NCI-H2107 (cell line): Measurements from ENCODE around the gene SPIRE2.
"Not testable (repeated sequence)": the region's sequence is repeated elsewhere in the genome, so short reads cannot be mapped to it uniquely, and the experiment has no call there.

ENCODE experiments used
- DNase-seq: peaks from one replicate; lab custom pipeline; 2025; lab: John Stamatoyannopoulos, UW

The SPIRE2 gene

DNA sequence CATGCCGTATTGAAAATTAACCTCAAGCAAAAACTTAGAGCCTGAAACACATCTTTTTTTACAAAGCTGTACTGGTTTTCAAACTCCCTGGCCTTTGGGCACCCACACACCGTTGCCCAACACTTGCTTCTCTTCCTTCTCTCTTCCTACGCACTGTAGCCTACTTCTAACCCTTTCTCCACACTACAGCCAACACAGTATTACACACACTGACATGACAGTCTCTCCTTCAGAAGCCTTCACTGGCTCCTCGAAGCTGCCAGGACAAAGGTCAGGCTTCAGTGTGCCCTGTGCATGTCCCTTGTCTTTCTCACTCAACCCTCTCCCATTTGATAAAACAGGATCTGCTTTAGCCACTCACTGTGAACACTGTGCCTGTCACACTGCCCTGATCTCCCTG, 19.8 kb upstream of the SPIRE2 start:
- no peak for DNase-seq

GRCh38 chr16:89811321-89811720, 17.0 kb upstream of the SPIRE2 start:
- DNase-seq, result peak; percentile 20

GRCh38 chr16:89815639-89816348, 12.5 kb upstream of the SPIRE2 start:
- DNase-seq, result no peak

DNA sequence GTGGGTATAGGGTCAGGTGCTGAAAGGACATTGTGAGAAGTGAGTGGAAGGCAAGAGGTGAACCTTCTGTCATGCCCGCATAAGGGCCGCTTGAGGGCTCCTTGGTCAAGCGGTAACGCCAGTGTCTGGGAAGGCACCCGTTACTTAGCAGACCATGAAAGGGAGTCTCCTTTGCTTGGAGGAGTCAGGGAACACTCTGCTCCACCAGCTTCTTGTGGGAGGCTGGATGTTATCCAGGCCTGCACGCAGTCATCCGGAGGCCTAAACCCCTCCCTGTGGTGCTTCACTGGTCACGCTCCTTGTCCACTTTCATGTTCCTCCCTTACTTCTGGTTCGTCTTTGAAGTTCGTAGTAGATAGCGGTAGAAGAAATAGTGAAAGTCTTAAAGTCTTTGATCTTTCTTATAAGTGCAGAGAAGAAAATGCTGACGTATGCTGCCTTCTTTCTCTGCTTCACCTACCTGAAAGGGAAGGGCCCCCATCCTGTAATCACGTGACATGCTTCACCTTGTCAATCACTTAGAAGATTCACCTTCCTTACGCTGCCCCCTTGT, 9.3 kb upstream of the SPIRE2 start:
- DNase-seq, result not testable (repeated sequence)

DNA sequence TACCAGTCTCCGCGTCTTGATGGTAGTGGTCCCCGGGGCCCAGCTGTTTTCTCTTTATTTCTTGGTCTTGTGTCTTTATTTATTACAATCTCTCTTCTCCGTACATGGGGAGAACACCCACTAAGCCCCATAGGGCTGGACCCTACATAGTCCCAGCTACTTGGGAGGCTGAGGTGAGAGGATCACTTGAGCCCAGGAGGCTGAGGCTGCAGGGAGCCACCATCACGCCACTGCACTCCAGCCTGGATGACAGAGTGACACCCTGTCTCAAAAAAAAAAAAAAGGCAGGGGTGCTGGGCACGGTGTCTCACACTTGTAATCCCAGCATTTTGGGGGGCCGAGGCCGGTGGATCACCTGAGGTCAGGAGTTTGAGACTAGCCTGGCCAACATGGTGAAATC, 8.8 kb upstream of the SPIRE2 start:
- DNase-seq, result not testable (repeated sequence)

GRCh38 chr16:89821438-89822187, 6.7 kb upstream of the SPIRE2 start:
- no peak for DNase-seq

- peak; percentile 66 for DNase-seq
Measured at GRCh38 chr16:89822188-89823086, 5.8 kb upstream of the SPIRE2 start.

DNA sequence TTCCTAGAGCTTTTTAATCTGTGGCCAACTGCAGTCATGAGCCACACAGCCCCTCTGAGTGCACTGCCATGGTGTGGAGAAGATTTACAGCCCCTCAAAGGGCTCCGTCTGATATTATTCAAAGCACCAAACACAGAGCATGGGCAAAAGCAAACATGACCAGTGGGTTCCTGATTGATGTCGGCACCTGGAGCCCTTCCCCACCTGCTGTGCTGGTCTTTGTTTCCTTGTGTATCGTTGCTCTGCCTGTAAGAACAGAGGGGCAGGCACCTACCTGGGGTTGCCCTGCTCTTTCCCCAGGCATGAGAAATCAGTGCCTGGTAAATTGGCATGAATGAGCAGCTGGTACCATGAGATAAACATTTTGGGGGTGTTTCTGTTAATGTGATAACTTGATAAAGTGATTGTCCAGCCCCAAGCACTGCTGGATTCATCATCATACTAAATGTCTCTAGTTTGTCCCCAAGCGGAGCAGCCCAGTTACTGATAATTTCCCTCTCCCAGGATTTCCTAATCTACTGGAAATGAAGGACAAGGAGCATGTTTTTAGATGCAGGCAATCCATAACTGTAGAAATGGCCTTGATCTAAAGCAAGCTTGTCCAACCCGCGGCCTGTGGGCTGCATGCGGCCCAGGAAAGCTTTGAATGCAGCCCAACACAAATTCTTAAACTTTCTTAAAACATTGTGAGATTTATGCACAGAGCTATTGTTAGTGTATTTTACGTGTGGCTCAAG, 5.0 kb upstream of the SPIRE2 start:
- DNase-seq, result no peak

- not testable (repeated sequence) for DNase-seq
Measured at GRCh38 chr16:89823824-89824148, 4.5 kb upstream of the SPIRE2 start.

DNA sequence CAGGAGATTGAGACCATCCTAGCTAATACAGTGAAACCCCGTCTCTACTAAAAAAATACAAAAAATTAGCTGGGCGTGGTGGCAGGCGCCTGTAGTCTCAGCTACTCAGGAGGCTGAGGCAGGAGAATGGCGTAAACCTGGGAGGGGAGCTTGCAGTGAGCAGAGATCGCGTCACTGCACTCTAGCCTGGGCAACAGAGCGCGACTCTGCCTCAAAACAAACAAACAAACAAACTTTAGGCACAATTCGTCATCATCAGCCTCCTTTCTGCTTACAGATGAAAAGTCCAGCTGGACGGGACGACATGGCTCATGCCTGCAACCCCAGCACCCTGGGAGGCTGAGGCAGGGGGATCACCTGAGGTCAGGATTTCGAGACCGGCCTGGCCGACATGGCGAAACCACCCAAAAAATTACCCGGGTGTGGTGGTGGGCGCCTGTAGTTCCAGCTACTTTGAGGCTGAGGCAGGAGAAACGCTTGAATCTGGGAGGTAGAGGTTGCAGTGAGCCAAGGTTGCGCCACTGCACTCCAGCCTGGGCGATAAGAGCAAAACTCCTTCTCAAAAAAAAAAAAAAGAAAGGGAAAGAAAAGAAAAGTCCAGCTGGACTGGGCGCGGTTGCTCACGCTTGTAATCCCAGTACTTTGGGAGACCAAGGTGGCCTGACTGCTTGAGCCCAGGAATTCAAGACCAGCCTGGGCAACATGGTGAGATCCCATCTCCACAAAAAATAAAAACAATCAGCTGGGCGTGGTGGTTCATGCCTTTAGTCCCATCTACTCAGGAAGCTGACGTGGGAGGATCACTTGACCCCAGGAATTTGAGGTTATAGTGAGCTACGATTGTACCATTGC, 1.5 kb upstream of the SPIRE2 start:
- no peak for DNase-seq

GRCh38 chr16:89827383-89828198, 684 bp upstream of the SPIRE2 start:
- DNase-seq, result no peak

- no peak for DNase-seq
Measured at GRCh38 chr16:89828870-89829629, 775 bp downstream of the SPIRE2 start.

DNA sequence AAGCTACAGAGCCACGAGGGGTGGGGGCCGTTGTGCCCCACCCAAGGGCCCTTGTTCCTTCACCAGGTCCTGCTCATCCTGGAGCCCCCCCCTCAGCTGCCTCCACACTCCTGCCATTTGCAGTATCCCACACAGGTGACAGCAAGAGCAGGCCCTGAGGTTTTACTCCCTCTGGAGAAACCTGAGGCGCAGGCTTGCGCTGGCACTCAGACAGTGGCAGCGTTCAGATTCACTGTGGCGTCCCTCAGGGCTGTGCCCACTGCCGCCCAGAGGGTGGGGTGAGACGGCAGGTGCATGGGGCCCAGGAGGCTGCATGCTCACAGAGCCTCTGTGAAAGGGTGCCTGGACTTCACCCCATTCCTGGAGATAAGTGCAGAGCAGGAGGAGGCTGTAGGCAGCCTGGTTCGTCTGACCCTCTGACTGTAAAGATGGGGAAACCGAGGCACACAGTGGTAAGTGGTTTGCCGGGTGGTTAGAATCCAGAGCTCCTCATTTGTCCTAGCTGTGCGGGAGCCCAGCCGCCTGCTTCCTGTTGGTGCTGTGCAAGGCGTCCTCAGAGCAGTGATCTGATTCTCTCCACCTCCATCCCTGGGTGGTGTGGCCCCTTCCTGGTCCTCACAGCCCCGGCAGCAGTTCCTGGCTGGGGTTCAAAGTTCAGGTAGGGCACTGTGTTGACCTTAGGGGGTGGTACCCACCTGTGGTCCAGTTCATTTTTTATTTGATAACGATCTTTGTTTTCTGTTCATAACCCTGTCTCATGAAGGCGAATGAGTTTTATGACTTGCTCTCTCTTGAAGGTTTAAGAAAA, 1.6 kb downstream of the SPIRE2 start:
- DNase-seq, result peak; percentile 74

DNA sequence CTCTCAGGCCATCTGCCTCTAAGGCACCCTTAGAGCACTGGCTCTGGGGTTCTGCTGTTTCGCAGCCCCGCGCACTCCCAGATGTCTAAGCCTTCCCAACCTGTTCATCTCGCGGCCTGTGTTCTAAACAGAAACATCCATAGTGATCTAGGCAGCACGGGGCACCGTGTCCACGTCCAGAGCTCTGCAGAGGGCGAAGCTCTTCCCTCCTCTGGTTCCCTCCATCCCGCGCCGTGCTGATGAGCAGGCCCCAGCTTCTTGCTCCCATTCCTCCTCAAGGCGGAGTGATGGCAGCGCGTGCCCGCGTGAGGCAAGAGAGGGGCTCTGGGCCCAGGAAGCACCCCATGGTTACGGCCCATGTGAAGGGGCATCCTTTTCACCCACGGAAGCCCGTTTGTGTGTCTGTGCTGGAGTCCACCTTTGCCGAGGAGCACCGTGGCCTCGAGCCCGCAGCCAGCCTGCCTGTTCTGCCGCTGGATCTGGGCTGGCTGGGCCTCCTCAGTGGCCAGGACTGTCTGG, 3.6 kb downstream of the SPIRE2 start:
- DNase-seq, result no peak

- not testable (repeated sequence) for DNase-seq
Measured at GRCh38 chr16:89833664-89834363, 5.5 kb downstream of the SPIRE2 start.

GRCh38 chr16:89834813-89835363, 6.6 kb downstream of the SPIRE2 start:
- DNase-seq, result not testable (repeated sequence)

DNA sequence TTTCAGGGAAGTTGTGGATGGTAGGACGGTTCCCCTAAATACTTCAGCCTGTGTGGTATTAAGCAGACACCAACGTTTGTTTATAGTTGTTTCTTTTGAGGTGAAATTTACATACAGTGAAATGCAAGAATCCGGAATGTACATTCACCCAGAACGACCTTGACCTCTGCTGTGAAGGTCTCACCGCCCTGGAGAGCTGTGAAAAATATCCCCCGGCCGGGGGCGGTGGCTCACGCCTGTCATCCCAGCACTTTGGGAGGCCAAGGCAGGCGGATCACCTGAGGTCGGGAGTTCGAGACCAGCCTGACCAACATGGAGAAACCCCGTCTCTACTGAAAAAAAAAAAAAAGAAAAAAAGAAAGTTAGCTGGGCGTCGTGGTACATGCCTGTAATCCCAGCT, 8.2 kb downstream of the SPIRE2 start:
- DNase-seq, result not testable (repeated sequence)
